Measurements from ENCODE around the gene LSM11. TPM values are rescaled to one million over a fixed set of nuclear protein-coding genes. Genes with fewer than 3 reads are reported as not detected.

LSM11 gene
- total RNA-seq, 1 donor from 2014 or later, result 6.3 TPM

DNA sequence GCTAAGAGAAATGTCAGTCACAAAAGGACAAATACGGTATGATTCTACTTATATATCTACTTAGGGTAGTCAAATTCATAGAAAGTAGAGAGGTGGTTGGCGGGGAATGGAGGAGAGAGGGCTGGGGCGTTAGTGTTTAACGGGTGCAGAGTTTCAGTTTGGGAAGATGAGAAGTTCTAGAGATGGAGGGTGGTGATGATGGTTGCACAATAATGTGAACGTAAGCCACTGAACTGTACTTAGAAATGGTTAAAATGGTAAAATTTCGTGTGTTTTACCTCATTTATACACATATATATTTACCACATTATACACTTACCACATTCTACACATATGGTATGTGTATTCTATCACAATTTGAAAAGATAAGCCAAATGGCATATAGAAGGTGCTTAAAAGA, 35.7 kb downstream of the LSM11 start:
- H3K27me3 Mint-ChIP-seq, result no peaks in the 10 kb centered on the region
- H3K9me3 Mint-ChIP-seq (ENCODE audit: low read depth), result no peaks in the 10 kb centered on the region
- no peak for TF ChIP-seq CTCF (IDR thresholded peaks at IDR 0.05; ENCODE audit: unreplicated experiment)

GRCh38 chr5:157785801-157786200, 42.3 kb downstream of the LSM11 start:
- Mint-ChIP-seq H3K9me3 (ENCODE audit: low read depth) (no peaks in the 10 kb centered on the region), H3K4me3 (ENCODE audit: low read depth) (no peak overlapping the region), H3K4me1 (ENCODE audit: low read depth) (peaks cover 16% of the 10 kb centered on the region), H3K36me3 (ENCODE audit: insufficient read depth) (peaks cover 28% of the 10 kb centered on the region), H3K27me3 (no peaks in the 10 kb centered on the region), H3K27ac (no peak overlapping the region)
- TF ChIP-seq CTCF (IDR thresholded peaks at IDR 0.05; ENCODE audit: unreplicated experiment), result no peak
- DNase-seq (ENCODE audit: low spot score, unreplicated experiment), result no peak

More for the DNA sequence above, 35.7 kb downstream of the LSM11 start:
- peaks cover 2% of the 10 kb centered on the region for H3K36me3 Mint-ChIP-seq (ENCODE audit: insufficient read depth)
- DNase-seq (ENCODE audit: low spot score, unreplicated experiment), result no peak
- no peaks in the 10 kb centered on the region for H3K4me1 Mint-ChIP-seq (ENCODE audit: low read depth)
- H3K27ac Mint-ChIP-seq, result no peak overlapping the region
- no peak overlapping the region for H3K4me3 Mint-ChIP-seq (ENCODE audit: low read depth)

DNA sequence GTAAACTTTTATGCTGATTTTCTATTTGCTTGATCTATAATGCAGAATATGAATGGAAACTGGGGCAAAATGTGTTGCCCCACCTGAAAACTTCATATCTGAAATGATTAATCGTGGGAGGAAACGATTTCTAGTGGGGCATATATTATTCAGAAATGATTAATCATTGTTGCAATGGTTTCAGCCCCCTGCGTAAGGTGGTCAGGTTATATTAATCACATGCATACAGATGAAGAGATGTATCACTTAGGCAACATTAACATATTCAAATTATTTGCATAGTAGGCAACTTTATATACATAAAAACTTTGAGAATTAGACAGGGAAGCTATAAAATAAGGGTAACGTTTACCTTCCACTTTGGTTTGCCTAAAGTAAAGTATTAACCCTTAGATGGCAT, 49.8 kb downstream of the LSM11 start:
- Mint-ChIP-seq H3K27ac (no peak overlapping the region), H3K9me3 (ENCODE audit: low read depth) (no peaks in the 10 kb centered on the region), H3K27me3 (no peaks in the 10 kb centered on the region), H3K4me1 (ENCODE audit: low read depth) (peaks cover 3% of the 10 kb centered on the region), H3K36me3 (ENCODE audit: insufficient read depth) (peaks cover 28% of the 10 kb centered on the region), H3K4me3 (ENCODE audit: low read depth) (no peak overlapping the region)
- DNase-seq (ENCODE audit: low spot score, unreplicated experiment), result no peak
- no peak for TF ChIP-seq CTCF (IDR thresholded peaks at IDR 0.05; ENCODE audit: unreplicated experiment)

DNA sequence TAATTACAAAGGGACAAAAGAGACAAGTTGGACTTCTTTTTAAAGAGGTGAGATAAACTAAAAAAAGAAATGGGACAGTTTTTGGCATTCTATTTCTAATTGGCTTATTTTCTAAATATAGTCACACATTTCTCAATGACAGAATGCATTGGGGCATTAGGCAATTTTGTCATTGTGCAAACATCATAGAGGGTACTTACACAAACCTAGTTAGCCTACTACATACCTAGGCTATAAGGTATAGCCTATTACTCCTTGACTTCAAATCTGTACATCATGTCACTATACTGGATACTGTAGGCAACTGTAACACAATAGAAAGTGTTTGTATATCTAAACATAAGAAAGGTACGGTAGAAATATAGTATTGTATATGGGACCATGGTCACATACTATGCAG, 56.1 kb downstream of the LSM11 start:
- no peak overlapping the region for H3K27ac Mint-ChIP-seq
- H3K4me1 Mint-ChIP-seq (ENCODE audit: low read depth), result peaks cover 2% of the 10 kb centered on the region
- no peak for TF ChIP-seq CTCF (IDR thresholded peaks at IDR 0.05; ENCODE audit: unreplicated experiment)
- no peak overlapping the region for H3K4me3 Mint-ChIP-seq (ENCODE audit: low read depth)
- H3K27me3 Mint-ChIP-seq, result no peaks in the 10 kb centered on the region
- H3K9me3 Mint-ChIP-seq (ENCODE audit: low read depth), result no peaks in the 10 kb centered on the region
- no peak for DNase-seq (ENCODE audit: low spot score, unreplicated experiment)
- H3K36me3 Mint-ChIP-seq (ENCODE audit: insufficient read depth), result peaks cover 22% of the 10 kb centered on the region

- H3K27me3 Mint-ChIP-seq, result no peaks in the 10 kb centered on the region
- DNase-seq (ENCODE audit: low spot score, unreplicated experiment), result no peak
- H3K4me1 Mint-ChIP-seq (ENCODE audit: low read depth), result peaks cover 2% of the 10 kb centered on the region
- H3K4me3 Mint-ChIP-seq (ENCODE audit: low read depth), result no peak overlapping the region
- H3K27ac Mint-ChIP-seq, result no peak overlapping the region
- H3K36me3 Mint-ChIP-seq (ENCODE audit: insufficient read depth), result peaks cover 23% of the 10 kb centered on the region
- no peak for TF ChIP-seq CTCF (IDR thresholded peaks at IDR 0.05; ENCODE audit: unreplicated experiment)
- H3K9me3 Mint-ChIP-seq (ENCODE audit: low read depth), result no peaks in the 10 kb centered on the region
These were observed 56.6 kb downstream of the LSM11 start for GRCh38 chr5:157800137-157800536.
